ENCODE results near the gene LGALS7.

The LGALS7 gene

GRCh38 chr19:38723990-38724854 lies 49.1 kb downstream of the LGALS7 start:
- DNase-seq (ENCODE audit: low read depth), result no peak
- H3K4me3 ChIP-seq (ENCODE audit: control insufficient read depth, low read depth, low read length), result no peak overlapping the region
- no peak for TF ChIP-seq CTCF (IDR thresholded peaks at IDR 0.05; ENCODE audit: control insufficient read depth, insufficient read depth, low read depth, low read length, missing control alignments)

GRCh38 chr19:38723606-38723965 lies 49.7 kb downstream of the LGALS7 start:
- no peak overlapping the region for H3K4me3 ChIP-seq (ENCODE audit: control insufficient read depth, low read depth, low read length)
- DNase-seq (ENCODE audit: low read depth), result no peak
- TF ChIP-seq CTCF (IDR thresholded peaks at IDR 0.05; ENCODE audit: control insufficient read depth, insufficient read depth, low read depth, low read length, missing control alignments), result no peak

- no peak for DNase-seq (ENCODE audit: low read depth)
- no peak for TF ChIP-seq CTCF (IDR thresholded peaks at IDR 0.05; ENCODE audit: control insufficient read depth, insufficient read depth, low read depth, low read length, missing control alignments)
- no peak overlapping the region for H3K4me3 ChIP-seq (ENCODE audit: control insufficient read depth, low read depth, low read length)
These were observed 50.2 kb downstream of the LGALS7 start for GRCh38 chr19:38722947-38723605.

- H3K4me3 ChIP-seq (ENCODE audit: control insufficient read depth, low read depth, low read length), result no peak overlapping the region
- no peak for DNase-seq (ENCODE audit: low read depth)
- TF ChIP-seq CTCF (IDR thresholded peaks at IDR 0.05; ENCODE audit: control insufficient read depth, insufficient read depth, low read depth, low read length, missing control alignments), result no peak
These were observed 51.1 kb downstream of the LGALS7 start for GRCh38 chr19:38721979-38722773.

- no peak for TF ChIP-seq CTCF (IDR thresholded peaks at IDR 0.05; ENCODE audit: control insufficient read depth, insufficient read depth, low read depth, low read length, missing control alignments)
- no peak for DNase-seq (ENCODE audit: low read depth)
- no peak overlapping the region for H3K4me3 ChIP-seq (ENCODE audit: control insufficient read depth, low read depth, low read length)
These were observed 51.8 kb downstream of the LGALS7 start for GRCh38 chr19:38721496-38721895.
